Vagina (tissue), 2 donors: ENCODE data around the gene CRMP1. TPM values are rescaled to one million over a fixed set of nuclear protein-coding genes. Genes with fewer than 3 reads are reported as not detected.
"Not testable (repeated sequence)": the region's sequence is repeated elsewhere in the genome, so short reads cannot be mapped to it uniquely, and the experiment has no call there.

ENCODE experiments used
- DNase-seq, 2 donors: peaks; one replicate each; pipeline ENCODE4 v3.0.0-alpha.2; 2017; ENCODE audit errors: extremely low spot score in 2 of 2
- H3K27ac ChIP-seq: fragments of 200-600 bp; sonication (generic); one replicate; pipeline ENCODE4 v1.5.1; 2019
- H3K27me3 ChIP-seq: fragments of 200-600 bp; sonication (generic); one replicate; pipeline ENCODE4 v1.5.1; 2019
- H3K36me3 ChIP-seq, 2 donors: fragments of 200-600 bp; sonication (generic); one replicate each; pipeline ENCODE4 v1.5.1; 2017 to 2019
- H3K4me1 ChIP-seq: fragments of 200-600 bp; sonication (generic); one replicate; pipeline ENCODE4 v1.5.1; 2019
- H3K4me3 ChIP-seq, 2 donors: fragments of 200-600 bp; sonication (generic); 1 replicate in 1 of 2; 2 replicates in 1 of 2; pipeline ENCODE4 v1.5.1; 2016 to 2019
- H3K9me3 ChIP-seq: fragments of 200-600 bp; sonication (generic); one replicate; pipeline ENCODE4 v1.5.1; 2019
- CTCF ChIP-seq, 3 experiments: fragments of 450-650 bp in 2 of 3; fragments of 200-600 bp in 1 of 3; sonication (generic) in 1 of 3; IDR thresholded peaks; one replicate each; pipeline ENCODE4 v1.5.1; 2017 to 2019; ENCODE audit warnings: antibody characterized with exemption in 3 of 3, mild to moderate bottlenecking in 2 of 3, moderate library complexity in 2 of 3
- POLR2A ChIP-seq, 2 donors: fragments of 450-650 bp; IDR thresholded peaks; one replicate each; pipeline ENCODE4 v1.6.1; 2017; ENCODE audit warnings: antibody characterized with exemption in 2 of 2, mild to moderate bottlenecking in 2 of 2, moderate library complexity in 2 of 2
- POLR2AphosphoS5 ChIP-seq, 2 donors: sonication (generic); formaldehyde crosslinking; IDR thresholded peaks; one replicate each; pipeline ENCODE4 v1.9.0; 2017; ENCODE audit warnings: antibody characterized with exemption in 2 of 2, mild to moderate bottlenecking in 2 of 2, low read depth in 1 of 2; ENCODE audit not compliant: insufficient read depth in 1 of 2
- intact Hi-C: fragments of 100-400 bp; cut with DNase I; formaldehyde crosslinking; loops from one replicate; pipeline ENCODE4 v1.15.1; 2023
- total RNA-seq: library from RNA; depleted of rRNA; stranded (reverse); fragments of >200 nt; gene quantifications from one replicate; pipeline ENCODE4 v1.2.3, GENCODE V29; 2016

Gene CRMP1
- total RNA-seq, 1 donor from 2014 or later: 3.4 TPM

DNA sequence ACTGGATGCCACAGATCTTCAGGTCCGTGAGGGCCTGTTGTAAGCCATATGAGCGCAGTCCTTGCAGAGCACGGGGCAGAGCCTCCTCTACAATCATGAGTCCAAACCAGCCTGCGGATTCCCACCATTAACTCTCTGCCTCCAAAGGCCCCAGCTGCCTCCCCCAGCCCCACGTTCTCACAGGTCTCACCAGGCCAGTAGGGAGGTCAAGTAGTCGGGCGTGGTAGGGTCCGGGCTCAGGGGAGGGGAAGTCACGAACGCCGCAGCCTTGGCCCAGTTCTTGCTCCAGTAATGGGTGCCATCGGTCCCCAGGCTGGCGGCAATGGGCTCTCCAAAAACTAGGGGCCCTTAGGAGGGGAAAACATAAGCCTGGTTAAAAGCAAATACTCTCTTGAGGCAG, 53.6 kb downstream of the CRMP1 start:
- Histone ChIP-seq H3K27ac (peak overlapping the region; percentile 35), H3K4me1 (peaks cover 7% of the 10 kb centered on the region), H3K27me3 (no peaks in the 10 kb centered on the region), H3K9me3 (no peaks in the 10 kb centered on the region), H3K36me3 (no peaks in the 10 kb centered on the region), H3K4me3 (no peak overlapping the region)
- no peak for DNase-seq
- intact Hi-C loops: no loop called here
- no peak for TF ChIP-seq POLR2A (IDR thresholded peaks at IDR 0.05)
- TF ChIP-seq CTCF (IDR thresholded peaks at IDR 0.05): no peak
- TF ChIP-seq POLR2AphosphoS5 (IDR thresholded peaks at IDR 0.05; ENCODE audit: insufficient read depth in 1 of 2, low read depth in 1 of 2): no peak

DNA sequence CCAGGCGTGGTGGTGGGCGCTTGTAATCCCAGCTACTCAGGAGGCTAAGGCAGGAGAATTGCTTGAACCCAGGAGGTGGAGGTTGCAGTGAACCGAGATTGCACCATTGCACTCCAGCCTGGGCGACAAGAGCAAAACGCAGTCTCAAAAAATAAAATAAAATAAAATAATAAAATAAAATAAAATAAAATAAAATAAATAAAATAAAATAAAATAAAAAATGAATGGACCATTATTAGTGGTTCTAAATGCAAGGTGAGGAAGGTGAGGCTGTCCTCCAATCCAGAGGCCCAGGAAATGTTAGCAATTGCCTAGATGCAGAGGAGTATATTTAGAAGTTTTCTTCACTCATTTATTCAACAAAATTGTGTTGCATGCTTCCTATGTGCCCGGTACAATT, 55.4 kb downstream of the CRMP1 start:
- H3K27ac ChIP-seq, DNase-seq, intact Hi-C loops: not testable (repeated sequence)

GRCh38 chr4:5836943-5837342, 55.9 kb downstream of the CRMP1 start:
- Histone ChIP-seq H3K9me3 (no peaks in the 10 kb centered on the region), H3K36me3 (no peaks in the 10 kb centered on the region), H3K4me1 (peaks cover 7% of the 10 kb centered on the region), H3K4me3 (no peak overlapping the region), H3K27ac (no peak overlapping the region), H3K27me3 (no peaks in the 10 kb centered on the region)
- TF ChIP-seq POLR2AphosphoS5 (IDR thresholded peaks at IDR 0.05; ENCODE audit: insufficient read depth in 1 of 2, low read depth in 1 of 2): no peak
- TF ChIP-seq CTCF (IDR thresholded peaks at IDR 0.05): no peak
- TF ChIP-seq POLR2A (IDR thresholded peaks at IDR 0.05): no peak
- intact Hi-C loops: no loop called here
- no peak for DNase-seq

More for the DNA sequence above, 55.4 kb downstream of the CRMP1 start:
- H3K4me1 ChIP-seq, H3K36me3 ChIP-seq, H3K9me3 ChIP-seq, H3K4me3 ChIP-seq, H3K27me3 ChIP-seq: not testable (repeated sequence)

GRCh38 chr4:5828005-5828391, 64.9 kb downstream of the CRMP1 start:
- intact Hi-C loops: no loop called here
- no peak overlapping the region for H3K4me3 ChIP-seq
- no peak for TF ChIP-seq POLR2AphosphoS5 (IDR thresholded peaks at IDR 0.05; ENCODE audit: insufficient read depth in 1 of 2, low read depth in 1 of 2)
- TF ChIP-seq CTCF (IDR thresholded peaks at IDR 0.05): no peak
- TF ChIP-seq POLR2A (IDR thresholded peaks at IDR 0.05): no peak
- peaks cover 0 to 3% of the 10 kb centered on the region in 2 donors for H3K36me3 ChIP-seq
- no peak for DNase-seq
- no peaks in the 10 kb centered on the region for H3K4me1 ChIP-seq
- H3K27me3 ChIP-seq: no peaks in the 10 kb centered on the region
- H3K27ac ChIP-seq: no peak overlapping the region
- H3K9me3 ChIP-seq: no peaks in the 10 kb centered on the region

- Histone ChIP-seq H3K27me3 (no peaks in the 10 kb centered on the region), H3K4me3 (no peak overlapping the region), H3K36me3 (peaks cover 0 to 7% of the 10 kb centered on the region in 2 donors), H3K4me1 (no peaks in the 10 kb centered on the region), H3K27ac (no peak overlapping the region), H3K9me3 (no peaks in the 10 kb centered on the region)
- intact Hi-C loops: no loop called here
- no peak for DNase-seq
- TF ChIP-seq POLR2A (IDR thresholded peaks at IDR 0.05) (no peak), CTCF (IDR thresholded peaks at IDR 0.05) (no peak), POLR2AphosphoS5 (IDR thresholded peaks at IDR 0.05; ENCODE audit: insufficient read depth in 1 of 2, low read depth in 1 of 2) (no peak)
These were observed 65.5 kb downstream of the CRMP1 start for GRCh38 chr4:5827108-5828004.
